H9 (cell line): ENCODE data around the gene ABLIM1. TPM values are rescaled to one million over a fixed set of nuclear protein-coding genes. Genes with fewer than 3 reads are reported as not detected.

Experiments used
- DNase-seq: peaks from one replicate; pipeline ENCODE4 v3.0.0-alpha.2; 2017
- H2AFZ ChIP-seq: one replicate; pipeline ENCODE4 v1.6.1; 2013; ENCODE audit warnings: mild to moderate bottlenecking, low read length, control low read depth, moderate library complexity
- H2AK5ac ChIP-seq: 2 replicates; pipeline ENCODE4 v1.6.1; 2013; ENCODE audit warnings: low read length, control low read depth, mixed read lengths; ENCODE audit not compliant: insufficient read length
- H2BK120ac ChIP-seq: one replicate; pipeline ENCODE4 v1.6.1; 2013; ENCODE audit warnings: low read depth, mild to moderate bottlenecking, low read length, control low read depth, inconsistent platforms; ENCODE audit not compliant: poor library complexity, severe bottlenecking
- H2BK12ac ChIP-seq: 2 replicates; pipeline ENCODE4 v1.6.1; 2013; ENCODE audit warnings: low read length, control low read depth, mixed read lengths, low read depth; ENCODE audit not compliant: insufficient read length
- H2BK15ac ChIP-seq: 2 replicates; pipeline ENCODE4 v1.6.1; 2013; ENCODE audit warnings: low read depth, low read length, control low read depth
- H2BK20ac ChIP-seq: one replicate; pipeline ENCODE4 v1.6.1; 2013; ENCODE audit warnings: low read depth, mild to moderate bottlenecking, low read length, control low read depth, inconsistent platforms; ENCODE audit not compliant: poor library complexity, severe bottlenecking
- H2BK5ac ChIP-seq: 2 replicates; pipeline ENCODE4 v1.6.1; 2013; ENCODE audit warnings: low read length, control low read depth, mixed read lengths; ENCODE audit not compliant: insufficient read length
- H3K14ac ChIP-seq: 2 replicates; pipeline ENCODE4 v1.6.1; 2013; ENCODE audit warnings: low read length, control low read depth; ENCODE audit not compliant: insufficient read depth
- H3K18ac ChIP-seq: 2 replicates; pipeline ENCODE4 v1.6.1; 2013; ENCODE audit warnings: low read depth, mild to moderate bottlenecking, mixed read lengths, low read length, control low read depth; ENCODE audit not compliant: insufficient read length
- H3K23ac ChIP-seq: 2 replicates; pipeline ENCODE4 v1.6.1; 2013; ENCODE audit warnings: low read length, control low read depth, mixed read lengths, low read depth; ENCODE audit not compliant: insufficient read length
- H3K23me2 ChIP-seq: 2 replicates; pipeline ENCODE4 v1.6.1; 2013; ENCODE audit warnings: low read depth, mild to moderate bottlenecking, mixed read lengths, low read length, control low read depth; ENCODE audit not compliant: insufficient read length, poor library complexity, severe bottlenecking
- H3K27ac ChIP-seq: 2 replicates; pipeline ENCODE4 v1.5.1; 2013; ENCODE audit warnings: low read length, control low read depth, mixed read lengths, low read depth; ENCODE audit not compliant: insufficient read length
- H3K27me3 ChIP-seq: 2 replicates; pipeline ENCODE4 v1.6.1; 2013; ENCODE audit warnings: low read length, control low read depth, inconsistent platforms; ENCODE audit not compliant: insufficient read depth
- H3K4ac ChIP-seq: 2 replicates; pipeline ENCODE4 v1.6.1; 2013; ENCODE audit warnings: low read depth, mild to moderate bottlenecking, control low read depth, inconsistent platforms, low read length, moderate library complexity
- H3K4me1 ChIP-seq: 2 replicates; pipeline ENCODE4 v1.6.1; 2013; ENCODE audit warnings: low read length, control low read depth, inconsistent platforms; ENCODE audit not compliant: insufficient read depth
- H3K4me2 ChIP-seq: 2 replicates; pipeline ENCODE4 v1.6.1; 2013; ENCODE audit warnings: low read length, control low read depth, mixed read lengths; ENCODE audit not compliant: insufficient read length, insufficient read depth
- H3K56ac ChIP-seq: 2 replicates; pipeline ENCODE4 v1.6.1; 2013; ENCODE audit warnings: low read depth, mild to moderate bottlenecking, mixed read lengths, low read length, control low read depth; ENCODE audit not compliant: insufficient read length
- H3K79me1 ChIP-seq: 2 replicates; pipeline ENCODE4 v1.6.1; 2013; ENCODE audit warnings: low read depth, mild to moderate bottlenecking, moderate library complexity, low read length, control low read depth, inconsistent platforms; ENCODE audit not compliant: insufficient read depth, poor library complexity, severe bottlenecking
- H3K79me2 ChIP-seq: 2 replicates; pipeline ENCODE4 v1.6.1; 2013; ENCODE audit warnings: low read length, control low read depth, inconsistent platforms; ENCODE audit not compliant: insufficient read depth
- H3K9ac ChIP-seq: 2 replicates; pipeline ENCODE4 v1.6.1; 2013; ENCODE audit warnings: low read length, control low read depth, mixed read lengths; ENCODE audit not compliant: insufficient read length; ENCODE audit errors: extremely low read depth
- H3K9me3 ChIP-seq: one replicate; pipeline ENCODE4 v1.6.1; 2013; ENCODE audit warnings: low read depth, low read length, inconsistent platforms; ENCODE audit not compliant: control insufficient read depth
- H3T11ph ChIP-seq: one replicate; pipeline ENCODE4 v1.6.1; 2013; ENCODE audit warnings: mild to moderate bottlenecking, low read length, control low read depth, inconsistent platforms
- H4K20me1 ChIP-seq: one replicate; pipeline ENCODE4 v1.6.1; 2013; ENCODE audit not compliant: control insufficient read depth, insufficient read length, insufficient read depth
- H4K5ac ChIP-seq: 2 replicates; pipeline ENCODE4 v1.6.1; 2013; ENCODE audit warnings: low read depth, mild to moderate bottlenecking, mixed read lengths, low read length, control low read depth; ENCODE audit not compliant: insufficient read length
- H4K8ac ChIP-seq: replicated peaks from 2 replicates; pipeline ENCODE4 v1.6.1; 2013; ENCODE audit warnings: low read length, control low read depth, mixed read lengths, low read depth; ENCODE audit not compliant: insufficient read length
- H4K91ac ChIP-seq: 2 replicates; pipeline ENCODE4 v1.6.1; 2013; ENCODE audit warnings: low read depth, mild to moderate bottlenecking, moderate library complexity, mixed read lengths, low read length, control low read depth; ENCODE audit not compliant: insufficient read length
- H3K27ac Mint-ChIP-seq, 3 experiments: 2 replicates in 2 of 3; 3 replicates in 1 of 3; pipeline ENCODE4 v1.8.0; 2020 to 2021; ENCODE audit warnings: mixed read lengths in 3 of 3, mild to moderate bottlenecking in 1 of 3, moderate library complexity in 1 of 3
- H3K27me3 Mint-ChIP-seq: 2 replicates; pipeline ENCODE4 v1.8.0; 2021; ENCODE audit warnings: low read depth, mild to moderate bottlenecking, moderate library complexity, mixed read lengths
- H3K36me3 Mint-ChIP-seq, 3 experiments: 2 replicates in 2 of 3; 3 replicates in 1 of 3; pipeline ENCODE4 v1.8.0; 2020 to 2021; ENCODE audit warnings: low read depth in 3 of 3, mixed read lengths in 3 of 3; ENCODE audit not compliant: insufficient read depth in 1 of 3
- H3K4me1 Mint-ChIP-seq, 2 experiments: 2 replicates each; pipeline ENCODE4 v1.8.0; 2020; ENCODE audit warnings: mixed read lengths in 2 of 2
- H3K4me3 Mint-ChIP-seq, 2 experiments: 2 replicates in 1 of 2; 3 replicates in 1 of 2; pipeline ENCODE4 v1.8.0; 2020 to 2021; ENCODE audit warnings: mild to moderate bottlenecking in 2 of 2, mixed read lengths in 2 of 2, moderate library complexity in 1 of 2
- H3K9me3 Mint-ChIP-seq, 2 experiments: 2 replicates in 1 of 2; 3 replicates in 1 of 2; pipeline ENCODE4 v1.8.0; 2020; ENCODE audit warnings: mild to moderate bottlenecking in 2 of 2, mixed read lengths in 2 of 2, moderate library complexity in 1 of 2
- CTCF ChIP-seq: fragments of 200-600 bp; sonication (generic); conservative IDR thresholded peaks from 3 replicates; pipeline ENCODE4 v1.8.0; 2021; ENCODE audit warnings: antibody characterized with exemption, mild to moderate bottlenecking
- WGBS: extraction: QIAGEN DNeasy Blood & Tissue Kit; methylation state at CpG from one replicate; pipeline ENCODE4 v1.1.7; 2013; ENCODE audit warnings: missing lambda C conversion rate, low lambda C conversion rate, mixed read lengths; ENCODE audit not compliant: insufficient read length; ENCODE audit errors: extremely low coverage; 5-methylcytosine and 5-hydroxymethylcytosine counted together
- total RNA-seq: library from RNA; stranded (reverse); gene quantifications from 2 replicates; pipeline ENCODE4 v1.2.1, GENCODE V29; 2021

ABLIM1 gene
- total RNA-seq, 1 experiment from 2014 or later, result 32.1 TPM

- Mint-ChIP-seq H3K9me3 (no peaks in the 10 kb centered on the region), H3K27ac (no peak overlapping the region; a peak in 1 of 7 replicates), H3K4me1 (peaks cover 0 to 5% of the 10 kb centered on the region in 2 experiments; a peak in 2 of 4 replicates), H3K36me3 (no peaks in the 10 kb centered on the region), H3K4me3 (no peak overlapping the region), H3K27me3 (no peaks in the 10 kb centered on the region)
- Histone ChIP-seq H3T11ph (no peak overlapping the region), H2BK20ac (no peak overlapping the region), H4K8ac (no peak overlapping the region), H3K4me2 (no peak overlapping the region), H3K56ac (no peak overlapping the region), H3K27ac (no peak overlapping the region), H2BK15ac (no peak overlapping the region), H4K5ac (no peak overlapping the region), H3K14ac (no peak overlapping the region), H3K23me2 (no peaks in the 10 kb centered on the region), H3K27me3 (no peaks in the 10 kb centered on the region), H2AK5ac (no peak overlapping the region), H3K4ac (no peak overlapping the region), H2BK5ac (no peak overlapping the region), H3K23ac (no peak overlapping the region), H4K20me1 (no peaks in the 10 kb centered on the region), H2BK12ac (no peak overlapping the region), H3K9me3 (no peaks in the 10 kb centered on the region), H4K91ac (no peak overlapping the region), H3K79me2 (no peaks in the 10 kb centered on the region), H3K4me1 (no peaks in the 10 kb centered on the region; the same call in 1 of the 2 replicates), H3K9ac (no peak overlapping the region), H3K18ac (no peak overlapping the region), H2BK120ac (no peak overlapping the region), H3K79me1 (no peaks in the 10 kb centered on the region), H2AFZ (no peak overlapping the region)
- no peak for TF ChIP-seq CTCF
- no CpG with 5 or more reads among the region's 3 CpGs for WGBS
- no peak for DNase-seq
These were observed 3.1 kb downstream of the ABLIM1 start for GRCh38 chr10:114654822-114655575.
